ENCODE data around the gene DPP9. TPM values are rescaled to one million over a fixed set of nuclear protein-coding genes. Genes with fewer than 3 reads are reported as not detected.

The DPP9 gene
- total RNA-seq, 1 donor from 2014 or later = 31.5 TPM

GRCh38 chr19:4702764-4703163, 20.9 kb downstream of the DPP9 start:
- no peaks in the 10 kb centered on the region for H3K27me3 Mint-ChIP-seq (ENCODE audit: low read depth)
- H3K4me3 Mint-ChIP-seq (ENCODE audit: unreplicated experiment) = no peak overlapping the region
- no peaks in the 10 kb centered on the region for H3K9me3 Mint-ChIP-seq (ENCODE audit: low read depth)
- peaks cover 15% of the 10 kb centered on the region for H3K4me1 Mint-ChIP-seq (ENCODE audit: low read depth)
- peaks cover 26% of the 10 kb centered on the region for H3K36me3 Mint-ChIP-seq (ENCODE audit: low read depth)
- no peak overlapping the region for H3K27ac Mint-ChIP-seq (ENCODE audit: unreplicated experiment)
- TF ChIP-seq CTCF (IDR thresholded peaks at IDR 0.05) = no peak
- no peak for DNase-seq (ENCODE audit: low spot score)

- H3K4me1 Mint-ChIP-seq (ENCODE audit: low read depth) = peaks cover 16% of the 10 kb centered on the region
- H3K4me3 Mint-ChIP-seq (ENCODE audit: unreplicated experiment) = no peak overlapping the region
- no peak overlapping the region for H3K27ac Mint-ChIP-seq (ENCODE audit: unreplicated experiment)
- no peaks in the 10 kb centered on the region for H3K27me3 Mint-ChIP-seq (ENCODE audit: low read depth)
- H3K36me3 Mint-ChIP-seq (ENCODE audit: low read depth) = peaks cover 29% of the 10 kb centered on the region
- DNase-seq (ENCODE audit: low spot score) = no peak
- no peak for TF ChIP-seq CTCF (IDR thresholded peaks at IDR 0.05)
- no peaks in the 10 kb centered on the region for H3K9me3 Mint-ChIP-seq (ENCODE audit: low read depth)
These were observed 22.1 kb downstream of the DPP9 start for GRCh38 chr19:4701557-4701956.

- Mint-ChIP-seq H3K4me1 (ENCODE audit: low read depth) (peaks cover 22% of the 10 kb centered on the region), H3K27me3 (ENCODE audit: low read depth) (no peaks in the 10 kb centered on the region), H3K27ac (ENCODE audit: unreplicated experiment) (no peak overlapping the region), H3K9me3 (ENCODE audit: low read depth) (no peaks in the 10 kb centered on the region), H3K4me3 (ENCODE audit: unreplicated experiment) (no peak overlapping the region), H3K36me3 (ENCODE audit: low read depth) (peaks cover 29% of the 10 kb centered on the region)
- TF ChIP-seq CTCF (IDR thresholded peaks at IDR 0.05) = peak; percentile 12
- DNase-seq (ENCODE audit: low spot score) = peak; percentile 65
These were observed 23.0 kb downstream of the DPP9 start for GRCh38 chr19:4700693-4700970.

- Mint-ChIP-seq H3K4me3 (ENCODE audit: unreplicated experiment) (no peak overlapping the region), H3K9me3 (ENCODE audit: low read depth) (no peaks in the 10 kb centered on the region), H3K36me3 (ENCODE audit: low read depth) (peaks cover 29% of the 10 kb centered on the region), H3K27me3 (ENCODE audit: low read depth) (no peaks in the 10 kb centered on the region), H3K4me1 (ENCODE audit: low read depth) (peaks cover 19% of the 10 kb centered on the region), H3K27ac (ENCODE audit: unreplicated experiment) (no peak overlapping the region)
- DNase-seq (ENCODE audit: low spot score) = no peak
- TF ChIP-seq CTCF (IDR thresholded peaks at IDR 0.05) = no peak
These were observed 23.6 kb downstream of the DPP9 start for GRCh38 chr19:4699826-4700692.

GRCh38 chr19:4697304-4697703, 26.3 kb downstream of the DPP9 start:
- Mint-ChIP-seq H3K27ac (ENCODE audit: unreplicated experiment) (peak overlapping the region; percentile 76), H3K27me3 (ENCODE audit: low read depth) (no peaks in the 10 kb centered on the region), H3K4me3 (ENCODE audit: unreplicated experiment) (no peak overlapping the region), H3K36me3 (ENCODE audit: low read depth) (peaks cover 35% of the 10 kb centered on the region), H3K4me1 (ENCODE audit: low read depth) (peaks cover 23% of the 10 kb centered on the region), H3K9me3 (ENCODE audit: low read depth) (no peaks in the 10 kb centered on the region)
- DNase-seq (ENCODE audit: low spot score) = no peak
- no peak for TF ChIP-seq CTCF (IDR thresholded peaks at IDR 0.05)

All from chondrocyte (in vitro differentiated cells).